Activated CD4-positive, alpha-beta T cell treated with anti-CD3 and anti-CD28 coated beads for 1 hour (primary cell): Measurements from ENCODE around the gene HJV.

Experiments used
- DNase-seq: peaks from one replicate; pipeline ENCODE4 v3.0.0-alpha.2; 2020

Gene HJV

DNA sequence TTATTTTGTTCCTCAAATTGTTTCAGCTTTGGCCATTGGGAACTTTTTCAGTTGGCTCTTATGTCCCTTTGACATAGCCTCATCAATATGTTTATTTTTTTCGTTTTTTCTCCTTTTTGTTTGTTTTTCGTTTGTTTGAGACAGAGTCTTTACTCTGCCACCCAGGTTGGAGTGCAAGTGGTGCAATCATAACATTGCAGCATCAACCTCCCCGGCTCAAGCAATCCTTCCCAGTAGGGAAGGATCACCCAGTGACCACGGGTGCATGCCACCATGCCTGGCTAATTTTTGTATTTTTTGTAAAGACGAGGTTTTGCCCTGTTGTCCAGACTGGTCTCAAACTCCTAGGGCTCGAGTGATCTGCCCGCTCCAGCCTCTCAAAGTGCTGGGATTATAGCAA is 49.0 kb downstream of the HJV start:
- DNase-seq, result no peak
